ENCODE results near the gene MRPL52. TPM values are rescaled to one million over a fixed set of nuclear protein-coding genes. Genes with fewer than 3 reads are reported as not detected.
"Not testable (repeated sequence)": the region's sequence is repeated elsewhere in the genome, so short reads cannot be mapped to it uniquely, and the experiment has no call there.

Gene MRPL52
- polyA plus RNA-seq, 3 donors: 32.3 to 164 (median 130) TPM

DNA sequence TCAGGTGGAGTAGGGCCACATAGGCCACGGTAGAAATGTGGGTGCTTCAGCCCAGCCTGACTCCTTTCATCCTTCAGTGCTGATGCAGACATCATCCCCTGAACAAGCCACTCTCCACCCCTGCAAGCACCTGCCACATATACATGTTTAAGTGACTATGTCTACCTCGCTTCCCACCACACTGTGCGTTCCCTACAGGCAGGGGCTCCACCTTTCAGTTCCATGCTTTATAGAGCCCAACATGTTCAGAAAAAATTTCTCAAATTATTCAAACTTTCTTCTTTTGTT is 26.1 kb upstream of the MRPL52 start:
- peaks cover 100% of the 10 kb centered on the region for H3K79me2 ChIP-seq (ENCODE audit: insufficient read depth, low read length)
- no peak overlapping the region for H2AFZ ChIP-seq (ENCODE audit: insufficient read depth, low read depth, low read length, poor library complexity, severe bottlenecking)
- DNase-seq: no peak
- peak overlapping the region; percentile 14 for H3K4me2 ChIP-seq (replicated peaks; ENCODE audit: extremely low read depth, low read length, poor library complexity, severe bottlenecking)
- H3K27ac Mint-ChIP-seq: peak overlapping the region in 6 of 7 donors; percentile 79 to 89 (median 82)
- peaks cover 9 to 50% of the 10 kb centered on the region in 2 donors for H3K36me3 ChIP-seq (replicated peaks in 1 of 2; ENCODE audit: control insufficient read depth in 1 of 2, insufficient read depth in 2 of 2, low read length in 2 of 2)
- 100% methylated on average over 3 of the region's 3 CpGs for WGBS (ENCODE audit: insufficient coverage)
- H3K9me3 Mint-ChIP-seq: peaks cover 0 to 2% (median 0%) of the 10 kb centered on the region in 7 donors
- H3K27me3 ChIP-seq (ENCODE audit: control insufficient read depth in 2 of 2, insufficient read depth in 2 of 2, low read length in 2 of 2): no peaks in the 10 kb centered on the region
- H3K9ac ChIP-seq (ENCODE audit: insufficient read depth, low read length, poor library complexity, severe bottlenecking): no peak overlapping the region
- peaks cover 0 to 5% (median 2%) of the 10 kb centered on the region in 3 donors for H3K27me3 Mint-ChIP-seq (ENCODE audit: low read depth in 3 of 3)
- H3K4me1 ChIP-seq (ENCODE audit: control insufficient read depth in 1 of 2, insufficient read depth in 2 of 2, low read length in 2 of 2): peaks cover 79 to 91% of the 10 kb centered on the region in 2 donors
- intact Hi-C loops (cut with micrococcal nuclease): no loop called here
- H3K9me3 ChIP-seq (replicated peaks in 1 of 2; ENCODE audit: control insufficient read depth in 1 of 2, insufficient read depth in 1 of 2, low read length in 2 of 2): no peaks in the 10 kb centered on the region
- peak overlapping the region in 1 of 2 donors; percentile 44 for H3K4me3 Mint-ChIP-seq
- H4K20me1 ChIP-seq (ENCODE audit: insufficient read depth, low read length): peaks cover 83% of the 10 kb centered on the region
- H3K36me3 Mint-ChIP-seq: peaks cover 59 to 88% of the 10 kb centered on the region in 2 donors
- peak overlapping the region in 1 of 3 experiments; percentile 22 for H3K4me3 ChIP-seq (replicated peaks in 1 of 3; ENCODE audit: low read depth in 2 of 3, low read length in 3 of 3)
- no peak for TF ChIP-seq CTCF (IDR thresholded peaks at IDR 0.05)
- H3K27ac ChIP-seq (ENCODE audit: low read depth in 1 of 2, low read length in 2 of 2): peak overlapping the region in 1 of 2 donors; percentile 75
- peaks cover 91% of the 10 kb centered on the region for H3K4me1 Mint-ChIP-seq

DNA sequence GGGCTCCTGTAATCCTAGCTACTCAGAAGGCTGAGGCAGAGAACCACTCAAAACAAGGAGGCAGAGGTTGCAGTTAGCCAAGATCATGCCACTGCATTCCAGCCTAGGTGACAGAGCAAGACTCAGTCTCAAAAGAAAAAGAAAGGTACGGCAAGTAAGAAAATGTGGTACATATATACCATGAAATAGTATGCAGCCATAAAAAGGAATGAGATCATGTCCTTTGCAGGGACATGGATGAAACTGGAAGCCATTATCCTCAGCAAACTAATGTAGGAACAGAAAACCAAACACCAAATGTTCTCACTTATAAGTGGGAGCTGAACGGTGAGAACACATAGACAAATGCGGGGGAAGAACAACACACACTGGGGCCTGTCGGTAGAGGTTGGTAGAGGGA is 24.5 kb upstream of the MRPL52 start:
- peaks cover 100% of the 10 kb centered on the region for H3K79me2 ChIP-seq (ENCODE audit: insufficient read depth, low read length)
- peaks cover 79 to 91% of the 10 kb centered on the region in 2 donors for H3K4me1 ChIP-seq (ENCODE audit: control insufficient read depth in 1 of 2, insufficient read depth in 2 of 2, low read length in 2 of 2)
- 100% methylated on average over 2 of the region's 4 CpGs for WGBS (ENCODE audit: insufficient coverage)
- H3K27me3 ChIP-seq (ENCODE audit: control insufficient read depth in 2 of 2, insufficient read depth in 2 of 2, low read length in 2 of 2); H3K4me2 ChIP-seq (replicated peaks; ENCODE audit: extremely low read depth, low read length, poor library complexity, severe bottlenecking); H3K27ac ChIP-seq (ENCODE audit: low read depth in 1 of 2, low read length in 2 of 2); H3K9me3 ChIP-seq (replicated peaks in 1 of 2; ENCODE audit: control insufficient read depth in 1 of 2, insufficient read depth in 1 of 2, low read length in 2 of 2); H2AFZ ChIP-seq (ENCODE audit: insufficient read depth, low read depth, low read length, poor library complexity, severe bottlenecking); H3K9me3 Mint-ChIP-seq; H3K27me3 Mint-ChIP-seq (ENCODE audit: low read depth in 3 of 3); intact Hi-C loops (cut with micrococcal nuclease); H3K9ac ChIP-seq (ENCODE audit: insufficient read depth, low read length, poor library complexity, severe bottlenecking); DNase-seq; H3K4me3 ChIP-seq (replicated peaks in 1 of 3; ENCODE audit: low read depth in 2 of 3, low read length in 3 of 3): not testable (repeated sequence)
- peaks cover 87% of the 10 kb centered on the region for H4K20me1 ChIP-seq (ENCODE audit: insufficient read depth, low read length)
- Mint-ChIP-seq H3K4me3 (peak overlapping the region in 1 of 2 donors; percentile 36), H3K36me3 (peaks cover 61 to 90% of the 10 kb centered on the region in 2 donors), H3K4me1 (peaks cover 92% of the 10 kb centered on the region), H3K27ac (peak overlapping the region in 4 of 7 donors; percentile 27 to 89 (median 74))
- H3K36me3 ChIP-seq (replicated peaks in 1 of 2; ENCODE audit: control insufficient read depth in 1 of 2, insufficient read depth in 2 of 2, low read length in 2 of 2): peaks cover 13 to 60% of the 10 kb centered on the region in 2 donors

Data from CD14-positive monocyte (primary cell).